ENCODE results near the gene AGPAT4. TPM values are rescaled to one million over a fixed set of nuclear protein-coding genes. Genes with fewer than 3 reads are reported as not detected.
A peak's percentile ranks its signal among the peaks of the same experiment; 100 is the strongest.

Gene AGPAT4
- total RNA-seq, 4 donors from 2014 or later = 0.53 to 11.6 (median 3.3) TPM

- Histone ChIP-seq H3K27ac (no peak overlapping the region), H3K9me3 (no peaks in the 10 kb centered on the region), H3K36me3 (no peaks in the 10 kb centered on the region), H3K4me1 (no peaks in the 10 kb centered on the region), H3K4me3 (no peak overlapping the region), H3K27me3 (no peaks in the 10 kb centered on the region)
- TF ChIP-seq CTCF (IDR thresholded peaks at IDR 0.05) (no peak), POLR2A (IDR thresholded peaks at IDR 0.05) (no peak)
- DNase-seq = no peak
Observed at GRCh38 chr6:161238500-161238899, 35.4 kb downstream of the AGPAT4 start.

- H3K27me3 ChIP-seq = no peaks in the 10 kb centered on the region
- TF ChIP-seq POLR2A (IDR thresholded peaks at IDR 0.05) (no peak), CTCF (IDR thresholded peaks at IDR 0.05) (no peak)
- H3K9me3 ChIP-seq = no peaks in the 10 kb centered on the region
- DNase-seq = no peak
- no peaks in the 10 kb centered on the region for H3K4me1 ChIP-seq
- H3K36me3 ChIP-seq = no peaks in the 10 kb centered on the region
- H3K4me3 ChIP-seq = no peak overlapping the region
- H3K27ac ChIP-seq = no peak overlapping the region
Observed at GRCh38 chr6:161238081-161238480, 35.8 kb downstream of the AGPAT4 start.

- no peak overlapping the region for H3K4me3 ChIP-seq
- H3K27me3 ChIP-seq = no peaks in the 10 kb centered on the region
- no peaks in the 10 kb centered on the region for H3K9me3 ChIP-seq
- no peaks in the 10 kb centered on the region for H3K36me3 ChIP-seq
- DNase-seq = no peak
- H3K27ac ChIP-seq = no peak overlapping the region
- no peaks in the 10 kb centered on the region for H3K4me1 ChIP-seq
- TF ChIP-seq POLR2A (IDR thresholded peaks at IDR 0.05) (no peak), CTCF (IDR thresholded peaks at IDR 0.05) (no peak)
Observed at GRCh38 chr6:161237176-161237575, 36.7 kb downstream of the AGPAT4 start.

GRCh38 chr6:161235776-161236633 lies 37.9 kb downstream of the AGPAT4 start:
- H3K9me3 ChIP-seq = no peaks in the 10 kb centered on the region
- no peaks in the 10 kb centered on the region for H3K36me3 ChIP-seq
- H3K27me3 ChIP-seq = no peaks in the 10 kb centered on the region
- DNase-seq = no peak
- H3K4me1 ChIP-seq = no peaks in the 10 kb centered on the region
- H3K4me3 ChIP-seq = no peak overlapping the region
- no peak overlapping the region for H3K27ac ChIP-seq
- TF ChIP-seq POLR2A (IDR thresholded peaks at IDR 0.05) = no peak
- no peak for TF ChIP-seq CTCF (IDR thresholded peaks at IDR 0.05)

- Histone ChIP-seq H3K4me3 (no peak overlapping the region), H3K4me1 (no peaks in the 10 kb centered on the region), H3K36me3 (no peaks in the 10 kb centered on the region), H3K9me3 (no peaks in the 10 kb centered on the region), H3K27me3 (no peaks in the 10 kb centered on the region), H3K27ac (no peak overlapping the region)
- TF ChIP-seq CTCF (IDR thresholded peaks at IDR 0.05) = no peak
- TF ChIP-seq POLR2A (IDR thresholded peaks at IDR 0.05) = no peak
- DNase-seq = peak in 1 of 3 donors; percentile 68
Observed at GRCh38 chr6:161233986-161234661, 39.7 kb downstream of the AGPAT4 start.
